GM23338 (cell line): Measurements from ENCODE around the gene PXMP4. TPM values are rescaled to one million over a fixed set of nuclear protein-coding genes. Genes with fewer than 3 reads are reported as not detected.

Source experiments
- ATAC-seq: fragments of 200-7000 bp; cut with Tn5 transposase; 3 replicates; pipeline ENCODE4 v1.9.1; 2020
- DNase-seq: peaks from one replicate; pipeline ENCODE4 v3.0.0-alpha.2; 2015; ENCODE audit warnings: low spot score
- H2AFZ ChIP-seq: fragments of 200-600 bp; sonication (generic); 2 replicates; pipeline ENCODE4 v1.8.0; 2016; ENCODE audit warnings: antibody characterized with exemption, mild to moderate bottlenecking, moderate library complexity
- H3F3A ChIP-seq: fragments of 200-600 bp; sonication (generic); replicated peaks from 2 replicates; pipeline ENCODE4 v1.8.0; 2017; ENCODE audit warnings: antibody characterized with exemption, mixed run types, low read depth
- H3K27ac ChIP-seq: fragments of 200-600 bp; sonication (generic); 2 replicates; pipeline ENCODE4 v1.6.1; 2016; ENCODE audit warnings: low read depth
- H3K27me3 ChIP-seq: fragments of 200-600 bp; sonication (generic); 2 replicates; pipeline ENCODE4 v1.8.0; 2016; ENCODE audit warnings: mild to moderate bottlenecking, mixed run types, moderate library complexity; ENCODE audit not compliant: insufficient read depth
- H3K36me3 ChIP-seq: fragments of 200-600 bp; sonication (generic); 2 replicates; pipeline ENCODE4 v1.8.0; 2016; ENCODE audit warnings: mild to moderate bottlenecking; ENCODE audit not compliant: insufficient read depth
- H3K4me1 ChIP-seq: fragments of 200-600 bp; sonication (generic); 2 replicates; pipeline ENCODE4 v1.8.0; 2016; ENCODE audit warnings: mild to moderate bottlenecking, moderate library complexity; ENCODE audit not compliant: insufficient read depth
- H3K4me2 ChIP-seq: fragments of 200-600 bp; sonication (generic); 2 replicates; pipeline ENCODE4 v1.7.1; 2017; ENCODE audit warnings: mixed run types
- H3K4me3 ChIP-seq: fragments of 200-600 bp; sonication (generic); 2 replicates; pipeline ENCODE4 v1.6.1; 2016; ENCODE audit warnings: mixed run types
- H3K79me2 ChIP-seq: fragments of 200-600 bp; sonication (generic); replicated peaks from 2 replicates; pipeline ENCODE4 v1.8.0; 2017; ENCODE audit warnings: mild to moderate bottlenecking; ENCODE audit not compliant: insufficient read depth
- H3K9me2 ChIP-seq: fragments of 200-600 bp; sonication (generic); 2 replicates; pipeline ENCODE4 v1.8.0; 2017; ENCODE audit not compliant: insufficient read depth
- H4K20me1 ChIP-seq: fragments of 200-600 bp; sonication (generic); replicated peaks from 2 replicates; pipeline ENCODE4 v1.8.0; 2017; ENCODE audit warnings: mild to moderate bottlenecking; ENCODE audit not compliant: insufficient read depth
- H3K27ac Mint-ChIP-seq: 2 replicates; pipeline ENCODE4 v1.8.0; 2020; ENCODE audit warnings: inconsistent platforms, mild to moderate bottlenecking, moderate library complexity, mixed read lengths
- H3K27me3 Mint-ChIP-seq: 3 replicates; pipeline ENCODE4 v1.8.0; 2022; ENCODE audit warnings: low read depth, mild to moderate bottlenecking, moderate library complexity, mixed read lengths, inconsistent platforms; ENCODE audit not compliant: insufficient read depth, poor library complexity
- H3K36me3 Mint-ChIP-seq: 3 replicates; pipeline ENCODE4 v1.8.0; 2021; ENCODE audit warnings: low read depth, mild to moderate bottlenecking, inconsistent platforms, moderate library complexity, mixed read lengths
- H3K4me1 Mint-ChIP-seq: 3 replicates; pipeline ENCODE4 v1.8.0; 2020; ENCODE audit warnings: mild to moderate bottlenecking, inconsistent platforms, mixed read lengths
- H3K4me3 Mint-ChIP-seq: 3 replicates; pipeline ENCODE4 v1.8.0; 2021; ENCODE audit warnings: moderate library complexity, mild to moderate bottlenecking, inconsistent platforms, mixed read lengths
- H3K9me3 Mint-ChIP-seq: 3 replicates; pipeline ENCODE4 v1.8.0; 2020; ENCODE audit warnings: moderate library complexity, mild to moderate bottlenecking, inconsistent platforms, mixed read lengths
- CTCF ChIP-seq, 2 experiments: fragments of 200-600 bp in 1 of 2; sonication (generic) in 1 of 2; conservative IDR thresholded peaks; 2 replicates each; pipeline versions ENCODE4 v1.5.1 to v1.6.1; 2016 to 2017; ENCODE audit warnings: antibody characterized with exemption in 2 of 2, low read depth in 2 of 2, mild to moderate bottlenecking in 2 of 2, moderate library complexity in 1 of 2
- ETS1 ChIP-seq: IDR thresholded peaks from 2 replicates; pipeline ENCODE4 v1.6.1; 2016; ENCODE audit warnings: antibody characterized with exemption
- EZH2 ChIP-seq: fragments of 200-600 bp; sonication (generic); IDR thresholded peaks from one replicate; pipeline ENCODE4 v1.8.0; 2017; ENCODE audit warnings: antibody characterized with exemption, mild to moderate bottlenecking, low read depth; ENCODE audit not compliant: unreplicated experiment
- EZH2phosphoT487 ChIP-seq: fragments of 200-600 bp; sonication (generic); IDR thresholded peaks from one replicate; pipeline ENCODE4 v1.8.1; 2018; ENCODE audit warnings: antibody characterized with exemption; ENCODE audit not compliant: unreplicated experiment
- NANOG ChIP-seq: IDR thresholded peaks from 2 replicates; pipeline ENCODE4 v1.6.1; 2016; ENCODE audit warnings: antibody characterized with exemption, borderline replicate concordance
- POLR2AphosphoS5 ChIP-seq: IDR thresholded peaks from 2 replicates; pipeline ENCODE4 v1.6.1; 2016; ENCODE audit warnings: antibody characterized with exemption, low read depth
- STAT1 ChIP-seq: IDR thresholded peaks from one replicate; pipeline ENCODE4 v1.6.1; 2016; ENCODE audit warnings: antibody characterized with exemption; ENCODE audit not compliant: unreplicated experiment
- ZNF114 ChIP-seq: fragments of 250-450 bp; sonication (Bioruptor Pico); IDR thresholded peaks from 2 replicates; pipeline ENCODE4 v1.5.0; 2020; ENCODE audit warnings: mild to moderate bottlenecking, moderate library complexity
- ZNF462 ChIP-seq: fragments of 250-450 bp; sonication (Bioruptor Pico); IDR thresholded peaks from 2 replicates; pipeline ENCODE4 v1.5.0; 2020; ENCODE audit warnings: mild to moderate bottlenecking, moderate library complexity
- polyA plus RNA-seq: library from polyadenylated mRNA; unstranded; fragments of >200 nt; fragmentation: Nextera tagmentation; extraction: Ambion mirVana; gene quantifications from 2 replicates; pipeline ENCODE4 v1.2.1, GENCODE V29; 2016
- total RNA-seq: library from RNA; depleted of rRNA; stranded (reverse); fragments of >200 nt; shearing (Covaris generic); gene quantifications from 2 replicates; pipeline ENCODE4 v1.2.3, GENCODE V29; 2014

Gene PXMP4
- total and polyA plus RNA-seq, 2 experiments from 2014 or later: 1.2 to 3.5 TPM

GRCh38 chr20:33751775-33752174, 31.7 kb upstream of the PXMP4 start:
- ATAC-seq (no peak), DNase-seq (no peak)
- Mint-ChIP-seq H3K4me1 (peaks cover 6% of the 10 kb centered on the region; the same call in 2 of the 3 replicates), H3K36me3 (peaks cover 14% of the 10 kb centered on the region), H3K27me3 (peaks cover 4% of the 10 kb centered on the region), H3K27ac (no peak overlapping the region), H3K9me3 (no peaks in the 10 kb centered on the region), H3K4me3 (no peak overlapping the region)
- TF ChIP-seq ZNF462: no peak
- no peak for TF ChIP-seq EZH2
- TF ChIP-seq POLR2AphosphoS5: no peak
- no peak for TF ChIP-seq NANOG
- TF ChIP-seq CTCF (conservative IDR thresholded peaks at IDR 0.05; ENCODE audit: low read depth in 2 of 2): no peak
- no peak for TF ChIP-seq EZH2phosphoT487
- no peak for TF ChIP-seq ETS1
- TF ChIP-seq STAT1: no peak
- no peak for TF ChIP-seq ZNF114 (CRISPR knock-in tag)
- no peaks in the 10 kb centered on the region for H3K9me2 ChIP-seq
- no peaks in the 10 kb centered on the region for H3K36me3 ChIP-seq
- no peaks in the 10 kb centered on the region for H3K4me1 ChIP-seq
- no peaks in the 10 kb centered on the region for H3F3A ChIP-seq
- H3K27ac ChIP-seq: no peak overlapping the region
- no peak overlapping the region for H3K4me2 ChIP-seq
- H4K20me1 ChIP-seq: no peaks in the 10 kb centered on the region
- H3K79me2 ChIP-seq: no peaks in the 10 kb centered on the region
- no peak overlapping the region for H3K4me3 ChIP-seq
- no peak overlapping the region for H2AFZ ChIP-seq
- H3K27me3 ChIP-seq: no peaks in the 10 kb centered on the region
